Measurements from ENCODE around the gene SMARCC1. TPM values are rescaled to one million over a fixed set of nuclear protein-coding genes. Genes with fewer than 3 reads are reported as not detected.
A peak's percentile ranks its signal among the peaks of the same experiment; 100 is the strongest.

Gene SMARCC1
- total RNA-seq, 2 donors from 2014 or later: 25.9 to 34.3 TPM

DNA sequence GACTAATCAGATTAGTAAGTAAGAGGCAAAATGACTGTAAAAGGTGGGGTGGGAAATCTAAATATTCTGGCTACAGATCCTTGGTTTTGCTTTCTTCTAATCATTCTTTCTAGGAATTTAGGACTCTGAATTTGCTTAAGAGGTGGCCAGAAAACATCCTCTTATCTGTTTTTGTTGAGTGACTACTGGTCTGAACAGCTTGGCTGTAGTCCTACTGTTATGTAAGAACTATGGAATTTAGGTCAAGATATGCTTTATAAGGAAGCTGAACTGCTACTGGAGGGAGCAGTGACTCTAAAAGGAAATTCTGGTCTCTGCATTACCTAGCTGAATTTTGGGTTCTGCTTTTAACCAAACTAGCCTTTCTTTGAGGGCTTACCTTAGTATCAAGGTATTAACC is 169.5 kb downstream of the SMARCC1 start:
- intact Hi-C loops (cut with DNase I): no loop called here
- Histone ChIP-seq H3K36me3 (replicated peaks in 1 of 2; ENCODE audit: insufficient read depth in 1 of 2, low read depth in 2 of 2) (peaks cover 0 to 9% of the 10 kb centered on the region in 2 donors), H3K9me3 (no peaks in the 10 kb centered on the region), H3K27me3 (no peaks in the 10 kb centered on the region), H3K27ac (peak overlapping the region in 3 of 4 donors; percentile 41 to 80 (median 44)), H3K4me1 (peaks cover 37% of the 10 kb centered on the region), H3K4me3 (no peak overlapping the region)
- peak; percentile 85 for ATAC-seq
- DNase-seq: peak in 1 of 4 donors; percentile 11
- TF ChIP-seq POLR2A (IDR thresholded peaks at IDR 0.05): no peak

- Histone ChIP-seq H3K4me1 (peaks cover 32% of the 10 kb centered on the region), H3K9me3 (no peaks in the 10 kb centered on the region), H3K36me3 (replicated peaks in 1 of 2; ENCODE audit: insufficient read depth in 1 of 2, low read depth in 2 of 2) (peaks cover 0 to 13% of the 10 kb centered on the region in 2 donors), H3K27ac (peak overlapping the region in 2 of 4 donors; percentile 41 to 44), H3K4me3 (no peak overlapping the region), H3K27me3 (no peaks in the 10 kb centered on the region)
- no peak for DNase-seq
- TF ChIP-seq POLR2A (IDR thresholded peaks at IDR 0.05) (no peak), CTCF (IDR thresholded peaks at IDR 0.05) (no peak)
- intact Hi-C loops (cut with DNase I): no loop called here
- 67 to 71% methylated on average over 2 of the region's 2 CpGs for WGBS, 2 donors
- ATAC-seq: no peak
These were observed 170.1 kb downstream of the SMARCC1 start for GRCh38 chr3:47611576-47611975.

- Histone ChIP-seq H3K27ac (no peak overlapping the region), H3K4me1 (peaks cover 32% of the 10 kb centered on the region), H3K9me3 (no peaks in the 10 kb centered on the region), H3K4me3 (no peak overlapping the region), H3K36me3 (replicated peaks in 1 of 2; ENCODE audit: insufficient read depth in 1 of 2, low read depth in 2 of 2) (peaks cover 0 to 18% of the 10 kb centered on the region in 2 donors), H3K27me3 (no peaks in the 10 kb centered on the region)
- intact Hi-C loops (cut with DNase I): no loop called here
- DNase-seq (no peak), ATAC-seq (no peak)
- 89 to 97% methylated on average over 3 of the region's 3 CpGs for WGBS, 2 donors
- no peak for TF ChIP-seq POLR2A (IDR thresholded peaks at IDR 0.05)
- TF ChIP-seq CTCF (IDR thresholded peaks at IDR 0.05): no peak
These were observed 171.1 kb downstream of the SMARCC1 start for GRCh38 chr3:47610583-47610982.

DNA sequence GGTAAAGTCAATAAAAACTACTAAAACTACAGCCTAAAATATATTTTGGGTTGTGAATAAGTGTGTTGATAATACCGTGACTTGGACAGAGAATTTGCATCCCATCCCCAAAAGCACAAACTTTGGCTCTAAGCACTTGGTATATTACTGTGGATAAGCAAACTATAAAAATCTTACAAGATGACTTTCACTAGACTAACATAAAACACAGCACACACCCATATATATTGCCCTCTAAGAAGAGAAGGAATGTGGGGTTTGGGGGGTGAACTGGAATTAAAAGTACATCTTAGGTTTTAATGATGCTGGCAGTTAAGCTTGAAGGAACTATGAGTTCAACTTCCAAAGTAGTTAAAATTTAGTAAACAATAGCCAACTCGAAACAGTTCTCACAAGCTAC is 174.4 kb downstream of the SMARCC1 start:
- Histone ChIP-seq H3K36me3 (replicated peaks in 1 of 2; ENCODE audit: insufficient read depth in 1 of 2, low read depth in 2 of 2) (peaks cover 0 to 21% of the 10 kb centered on the region in 2 donors), H3K4me1 (peaks cover 9% of the 10 kb centered on the region), H3K4me3 (no peak overlapping the region), H3K27ac (no peak overlapping the region), H3K9me3 (no peaks in the 10 kb centered on the region), H3K27me3 (no peaks in the 10 kb centered on the region)
- intact Hi-C loops (cut with DNase I): no loop called here
- 89 to 93% methylated on average over 2 of the region's 2 CpGs for WGBS, 2 donors
- DNase-seq (no peak), ATAC-seq (no peak)
- TF ChIP-seq POLR2A (IDR thresholded peaks at IDR 0.05) (no peak), CTCF (IDR thresholded peaks at IDR 0.05) (no peak)

DNA sequence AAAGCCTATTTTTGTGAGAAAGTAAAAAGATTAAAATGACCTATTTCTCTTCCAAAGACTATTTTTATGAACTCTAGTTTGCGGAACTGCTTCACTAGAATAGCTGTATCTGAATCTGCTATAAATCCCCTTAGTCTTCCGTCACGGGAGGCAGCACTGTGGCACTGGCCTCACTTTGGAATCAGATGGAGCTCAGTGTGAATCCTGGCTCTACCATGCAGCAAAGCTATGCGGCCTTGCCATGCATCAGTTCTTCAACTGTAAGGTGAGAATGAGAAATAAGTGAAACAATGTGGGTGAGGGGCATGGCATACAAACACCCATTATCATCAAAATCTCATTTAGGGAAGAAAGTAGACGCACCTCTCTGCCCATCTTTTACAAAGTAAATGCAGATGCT is 175.5 kb downstream of the SMARCC1 start:
- no peak overlapping the region for H3K4me3 ChIP-seq
- WGBS, 2 donors: 93 to 94% methylated on average over 5 of the region's 5 CpGs
- no peaks in the 10 kb centered on the region for H3K9me3 ChIP-seq
- TF ChIP-seq POLR2A (IDR thresholded peaks at IDR 0.05): no peak
- TF ChIP-seq CTCF (IDR thresholded peaks at IDR 0.05): no peak
- H3K27me3 ChIP-seq: no peaks in the 10 kb centered on the region
- no peak for ATAC-seq
- intact Hi-C loops (cut with DNase I): no loop called here
- H3K27ac ChIP-seq: no peak overlapping the region
- DNase-seq: no peak
- H3K36me3 ChIP-seq (replicated peaks in 1 of 2; ENCODE audit: insufficient read depth in 1 of 2, low read depth in 2 of 2): peaks cover 0 to 21% of the 10 kb centered on the region in 2 donors
- no peaks in the 10 kb centered on the region for H3K4me1 ChIP-seq
